Head of caudate nucleus (tissue), 42 donors: ENCODE measurements around the gene EPS8L2.

Experiments used
- DNase-seq, 42 donors: peaks; one replicate each; pipeline versions ENCODE4 v3.0.0 to v3.0.0-alpha.2; 2020 to 2021; ENCODE audit warnings: mixed read lengths in 7 of 42
- intact Hi-C: fragments of 100-400 bp; cut with DNase I; formaldehyde crosslinking; loops from one replicate; pipeline ENCODE4 v1.15.0; 2022

The EPS8L2 gene

GRCh38 chr11:698493-699115 is 7.4 kb upstream of the EPS8L2 start:
- intact Hi-C loops = loop anchor here (10.0 kb wide), 1 partner anchor 134 kb away; the partner anchor contains the start of genes LMNTD2 and RASSF7
- peak in 3 of 42 donors; percentile 35 to 60 (median 53) for DNase-seq

- intact Hi-C loops = loop anchor here (10.0 kb wide), 1 partner anchor 134 kb away; the partner anchor contains the start of genes LMNTD2 and RASSF7
- no peak for DNase-seq
Observed at GRCh38 chr11:699116-699508, 6.9 kb upstream of the EPS8L2 start.

- intact Hi-C loops = loop anchor here (10.0 kb wide), 1 partner anchor 135 kb away; the partner anchor contains the start of genes LMNTD2 and RASSF7
- no peak for DNase-seq
Observed at GRCh38 chr11:699753-700152, 6.3 kb upstream of the EPS8L2 start.

- intact Hi-C loops = no loop called here
- no peak for DNase-seq
Observed at GRCh38 chr11:701741-702461, 4.1 kb upstream of the EPS8L2 start.

- intact Hi-C loops = no loop called here
- DNase-seq = peak in 5 of 42 donors; percentile 42 to 68 (median 63)
Observed at GRCh38 chr11:702462-703461, 3.3 kb upstream of the EPS8L2 start.

- intact Hi-C loops = no loop called here
- DNase-seq = no peak
Observed at GRCh38 chr11:703506-703905, 2.5 kb upstream of the EPS8L2 start.

GRCh38 chr11:704228-704674 is 1.8 kb upstream of the EPS8L2 start:
- DNase-seq = no peak
- intact Hi-C loops = no loop called here

- no peak for DNase-seq
- intact Hi-C loops = no loop called here
Observed at GRCh38 chr11:704781-705645, 1.0 kb upstream of the EPS8L2 start.

GRCh38 chr11:706439-706956 is 467 bp downstream of the EPS8L2 start:
- no peak for DNase-seq
- intact Hi-C loops = no loop called here

GRCh38 chr11:706957-707816 is 1.2 kb downstream of the EPS8L2 start:
- intact Hi-C loops = no loop called here
- peak in 4 of 42 donors; percentile 31 to 53 (median 36) for DNase-seq

- no peak for DNase-seq
- intact Hi-C loops = no loop called here
Observed at GRCh38 chr11:707817-708420, 1.9 kb downstream of the EPS8L2 start.

GRCh38 chr11:708511-708910 is 2.5 kb downstream of the EPS8L2 start:
- intact Hi-C loops = no loop called here
- no peak for DNase-seq

GRCh38 chr11:709109-709997 is 3.3 kb downstream of the EPS8L2 start:
- intact Hi-C loops = no loop called here
- DNase-seq = no peak

GRCh38 chr11:714436-714835 is 8.4 kb downstream of the EPS8L2 start:
- no peak for DNase-seq
- intact Hi-C loops = no loop called here

- intact Hi-C loops = loop anchor here (5.0 kb wide), 1 partner anchor 57 kb away; no protein-coding TSS in a partner anchor
- DNase-seq = peak in 1 of 42 donors; percentile 26
Observed at GRCh38 chr11:719214-720016, 13.4 kb downstream of the EPS8L2 start.
